Activated naive CD4-positive, alpha-beta T cell treated with anti-CD3 and anti-CD28 coated beads, Interleukin-2, amount 50 U/mL, for 16 hours (primary cell): ENCODE data around the gene ENPP1.
"Not testable (repeated sequence)": the region's sequence is repeated elsewhere in the genome, so short reads cannot be mapped to it uniquely, and the experiment has no call there.

Experiments used
- DNase-seq: peaks from one replicate; pipeline ENCODE4 v3.0.0-alpha.2; 2020

Gene ENPP1

GRCh38 chr6:131885237-131885636, 77.4 kb downstream of the ENPP1 start:
- no peak for DNase-seq

DNA sequence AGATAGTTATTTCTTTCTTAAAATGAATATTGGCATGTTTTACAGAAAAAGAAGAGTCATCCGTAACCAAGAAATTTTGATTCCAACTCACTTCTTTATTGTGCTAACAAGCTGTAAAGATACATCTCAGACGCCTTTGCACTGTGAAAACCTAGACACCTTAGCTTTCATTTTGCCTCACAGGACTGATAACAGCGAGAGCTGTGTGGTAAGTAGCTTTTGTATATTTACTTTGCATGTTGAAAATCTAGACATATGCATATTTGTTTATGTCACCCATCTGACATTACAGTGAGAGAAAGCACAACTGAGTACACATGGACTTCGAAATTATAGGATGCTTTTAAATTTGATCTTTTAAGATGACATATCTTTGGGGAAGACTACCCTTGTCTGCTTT, 78.7 kb downstream of the ENPP1 start:
- no peak for DNase-seq

DNA sequence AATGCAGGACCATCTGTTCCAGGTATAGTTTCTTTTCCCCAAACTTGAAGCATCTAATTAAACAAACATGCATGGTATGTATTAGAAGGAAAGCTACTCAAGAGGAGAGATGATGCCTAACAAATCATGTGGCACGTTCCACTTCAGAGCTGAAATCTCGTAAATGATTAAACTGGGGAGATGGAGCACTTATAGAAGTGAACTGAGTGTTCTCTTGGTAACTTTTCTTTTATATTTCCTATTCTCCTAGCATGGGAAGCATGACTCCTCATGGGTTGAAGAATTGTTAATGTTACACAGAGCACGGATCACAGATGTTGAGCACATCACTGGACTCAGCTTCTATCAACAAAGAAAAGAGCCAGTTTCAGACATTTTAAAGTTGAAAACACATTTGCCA, 82.3 kb downstream of the ENPP1 start:
- no peak for DNase-seq

GRCh38 chr6:131893198-131893597, 85.4 kb downstream of the ENPP1 start:
- no peak for DNase-seq

DNA sequence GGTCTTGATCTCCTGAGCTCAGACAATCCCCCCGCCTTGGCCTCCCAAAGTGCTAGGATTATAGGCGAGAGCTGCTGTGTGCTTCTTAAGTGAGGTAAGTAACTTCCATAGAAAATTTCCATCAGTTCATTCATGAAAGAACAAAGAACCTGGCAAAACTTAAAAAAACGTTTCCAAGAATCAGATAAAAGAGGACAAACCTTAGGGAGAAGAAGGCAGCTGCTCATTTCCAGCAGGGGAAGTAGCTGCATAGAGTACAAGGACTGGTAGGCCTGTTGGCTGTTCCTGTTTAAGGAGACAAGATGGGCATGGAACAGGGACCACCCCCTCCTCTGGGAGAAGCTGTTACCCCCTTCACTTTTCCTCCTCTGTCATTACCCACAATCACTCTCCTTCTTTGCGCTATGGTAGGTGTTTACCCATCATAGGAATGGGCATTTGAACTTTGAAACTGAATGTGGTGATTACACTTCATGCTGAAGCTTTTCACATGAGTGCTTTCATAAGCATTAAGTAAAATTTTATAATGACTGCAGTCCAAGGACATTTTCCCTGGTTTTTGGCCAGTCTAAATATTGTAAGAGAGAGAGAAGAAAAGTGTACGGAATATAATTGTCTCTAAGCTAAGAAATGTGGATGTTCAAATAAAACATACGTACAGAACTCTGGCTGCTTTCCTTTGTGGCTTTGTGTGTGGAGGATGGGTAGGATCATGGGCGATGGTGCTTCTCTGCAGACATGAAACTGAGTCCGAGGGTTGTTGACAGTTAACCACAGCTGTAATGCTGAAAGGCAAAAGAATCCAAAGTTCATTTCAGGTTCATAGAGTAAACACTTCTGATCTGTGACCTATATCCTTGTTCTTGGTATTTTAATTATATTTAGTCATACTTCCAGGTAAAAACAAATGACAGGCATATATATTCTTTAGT, 86.9 kb downstream of the ENPP1 start:
- DNase-seq: no peak

DNA sequence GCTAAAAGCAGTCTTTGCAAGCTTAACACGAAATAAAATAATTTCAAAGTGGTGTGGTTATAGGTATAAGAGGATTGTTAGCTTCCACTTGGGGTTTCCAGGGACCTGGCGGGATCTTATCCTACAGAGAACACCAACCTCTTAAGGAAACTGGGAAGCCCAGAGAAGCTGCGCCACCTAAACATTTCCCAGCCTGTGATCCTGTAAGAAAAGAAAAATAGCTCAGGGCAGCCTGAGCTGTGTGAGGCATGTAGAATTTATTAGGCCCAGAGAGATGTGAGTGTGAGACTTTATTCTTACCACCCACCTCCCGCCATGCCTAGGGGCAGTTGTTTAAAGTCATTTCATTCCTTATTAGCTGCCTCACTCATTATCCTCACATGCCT, 89.2 kb downstream of the ENPP1 start:
- no peak for DNase-seq

GRCh38 chr6:131897621-131898020, 89.8 kb downstream of the ENPP1 start:
- DNase-seq: no peak

- no peak for DNase-seq
These were observed 90.9 kb downstream of the ENPP1 start for GRCh38 chr6:131898718-131899117.

DNA sequence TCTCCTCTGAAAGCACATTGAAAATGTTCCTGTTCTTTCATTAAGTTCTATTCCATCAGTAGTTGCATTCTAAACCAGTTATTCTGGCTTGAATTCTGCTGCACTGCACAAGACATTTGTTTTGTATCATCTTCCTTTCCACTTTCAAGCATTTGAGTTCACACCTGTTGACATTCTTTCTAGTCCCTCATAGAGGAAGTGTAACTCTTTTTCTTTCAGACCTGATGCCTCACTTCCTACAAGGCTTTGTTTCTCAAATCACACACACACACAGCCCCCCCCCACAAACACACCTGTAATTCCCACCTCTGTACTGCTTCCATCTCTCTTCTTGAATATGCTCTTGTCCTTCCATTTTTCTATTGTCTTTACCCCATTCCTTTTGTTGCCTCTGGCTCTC, 92.4 kb downstream of the ENPP1 start:
- DNase-seq: no peak

DNA sequence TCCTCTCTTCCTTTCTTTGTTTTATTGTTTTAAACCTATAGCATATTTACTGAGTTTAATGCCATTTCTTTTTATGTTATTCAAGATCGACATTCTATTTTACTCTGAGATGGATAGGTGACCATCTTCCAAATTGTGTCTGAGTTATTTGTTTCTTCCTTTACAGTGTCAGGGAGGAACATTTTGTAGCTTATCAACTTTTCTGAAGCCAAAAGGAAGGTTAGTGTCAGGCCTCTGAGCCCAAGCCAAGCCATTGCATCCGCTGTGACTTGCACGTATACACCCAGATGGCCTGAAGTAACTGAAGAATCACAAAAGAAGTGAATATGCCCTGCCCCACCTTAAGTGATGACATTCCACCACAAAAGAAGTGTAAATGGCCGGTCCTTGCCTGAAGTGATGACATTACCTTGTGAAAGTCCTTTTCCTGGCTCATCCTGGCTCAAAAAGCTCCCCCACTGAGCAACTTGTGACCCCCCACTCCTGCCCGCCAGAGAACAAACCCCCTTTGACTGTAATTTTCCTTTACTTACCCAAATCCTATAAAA, 93.6 kb downstream of the ENPP1 start:
- DNase-seq: not testable (repeated sequence)

DNA sequence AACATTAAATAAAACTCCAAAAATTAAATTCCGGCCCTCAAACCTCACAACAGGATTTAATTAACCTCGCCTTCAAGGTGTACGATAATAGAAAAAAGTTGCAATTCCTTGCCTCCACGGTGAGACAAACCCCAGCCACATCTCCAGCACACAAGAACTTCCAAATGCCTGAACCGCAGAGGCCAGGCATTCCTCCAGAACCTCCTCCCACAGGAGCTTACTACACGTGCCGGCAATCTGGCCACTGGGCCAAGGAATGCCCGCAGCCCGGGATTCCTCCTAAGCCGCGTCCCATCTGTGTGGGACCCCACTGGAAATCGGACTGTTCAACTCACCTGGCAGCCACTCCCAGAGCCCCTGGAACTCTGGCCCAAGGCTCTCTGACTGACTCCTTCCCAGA, 95.9 kb downstream of the ENPP1 start:
- not testable (repeated sequence) for DNase-seq

DNA sequence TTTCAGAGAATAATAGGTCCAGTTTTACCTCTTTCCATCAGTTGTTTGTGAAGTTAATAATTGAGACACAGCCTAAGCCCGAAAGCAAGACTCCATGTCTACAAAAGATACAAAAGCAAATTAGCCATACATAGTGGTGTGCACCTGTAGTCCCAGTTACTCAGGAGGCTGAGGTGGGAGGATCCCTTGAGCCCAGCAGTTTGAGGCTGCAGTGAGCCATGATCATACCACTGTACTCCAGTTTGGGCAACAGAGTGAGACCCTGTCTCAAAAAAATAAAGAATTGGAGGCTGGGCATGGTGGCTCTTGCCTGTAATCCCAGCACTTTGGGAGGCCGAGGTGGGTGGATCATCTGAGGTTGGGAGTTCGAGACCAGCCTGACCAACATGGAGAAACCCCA, 101.0 kb downstream of the ENPP1 start:
- not testable (repeated sequence) for DNase-seq

DNA sequence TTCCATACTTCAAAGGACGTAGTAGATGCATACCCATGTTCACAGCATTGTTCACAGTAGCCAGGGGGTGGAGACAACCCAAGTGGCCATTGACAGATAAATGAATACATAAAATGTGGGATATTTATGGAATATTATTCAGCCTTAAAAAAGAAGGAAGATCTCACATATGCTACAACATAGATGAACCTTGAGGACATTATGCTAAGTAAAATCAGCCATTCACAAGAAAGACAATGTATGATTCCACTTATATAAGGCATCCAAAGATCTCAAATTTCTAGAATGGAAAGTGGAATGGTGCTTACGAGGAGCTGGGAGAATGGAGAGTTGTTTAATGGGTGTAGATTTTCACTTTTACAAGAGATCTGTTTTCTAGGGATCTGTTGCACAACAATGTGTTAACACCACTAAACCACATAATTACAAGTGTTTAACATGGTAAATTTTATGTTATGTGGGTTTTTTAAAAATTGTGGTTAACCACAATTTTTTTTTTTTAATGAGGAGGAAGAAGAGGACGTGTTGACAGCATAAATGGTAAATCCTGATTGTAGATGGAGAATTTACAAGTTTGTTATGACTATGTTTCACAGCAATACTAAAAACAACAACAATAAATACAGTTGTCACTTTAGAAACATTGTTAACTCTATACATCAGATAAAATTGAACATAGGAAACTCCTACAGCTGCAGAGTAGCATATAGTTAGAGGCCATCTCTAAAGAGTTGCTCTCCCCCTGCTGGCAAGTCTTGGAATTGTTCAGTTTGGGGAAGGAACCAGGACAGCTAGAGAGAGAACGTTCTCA, 101.8 kb downstream of the ENPP1 start:
- DNase-seq: peak; percentile 70

GRCh38 chr6:131910219-131910589, 102.4 kb downstream of the ENPP1 start:
- DNase-seq: no peak

- DNase-seq: no peak
These were observed 103.1 kb downstream of the ENPP1 start for GRCh38 chr6:131910956-131911355.

GRCh38 chr6:131911951-131912350, 104.1 kb downstream of the ENPP1 start:
- no peak for DNase-seq

DNA sequence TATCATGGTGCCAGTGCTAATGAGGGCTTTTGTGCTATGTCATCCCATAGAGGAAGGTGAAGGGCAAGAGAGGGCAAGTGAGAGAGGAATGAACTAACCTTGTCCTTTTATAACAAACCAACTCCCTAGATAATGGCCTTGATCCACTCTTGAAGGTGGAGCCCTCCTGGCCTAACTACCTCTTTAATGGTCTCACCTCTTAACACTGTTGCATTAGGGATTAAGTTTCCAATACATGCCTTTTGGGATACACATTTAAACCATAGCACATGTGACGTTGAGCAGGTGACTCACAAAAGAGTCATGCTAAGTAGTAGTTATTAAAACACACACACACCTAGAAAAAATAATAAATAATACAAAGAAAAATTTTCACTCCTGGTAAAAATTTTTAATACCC, 106.4 kb downstream of the ENPP1 start:
- no peak for DNase-seq

- DNase-seq: peak; percentile 44
These were observed 107.3 kb downstream of the ENPP1 start for GRCh38 chr6:131914967-131915751.

- not testable (repeated sequence) for DNase-seq
These were observed 108.4 kb downstream of the ENPP1 start for GRCh38 chr6:131916091-131916796.

DNA sequence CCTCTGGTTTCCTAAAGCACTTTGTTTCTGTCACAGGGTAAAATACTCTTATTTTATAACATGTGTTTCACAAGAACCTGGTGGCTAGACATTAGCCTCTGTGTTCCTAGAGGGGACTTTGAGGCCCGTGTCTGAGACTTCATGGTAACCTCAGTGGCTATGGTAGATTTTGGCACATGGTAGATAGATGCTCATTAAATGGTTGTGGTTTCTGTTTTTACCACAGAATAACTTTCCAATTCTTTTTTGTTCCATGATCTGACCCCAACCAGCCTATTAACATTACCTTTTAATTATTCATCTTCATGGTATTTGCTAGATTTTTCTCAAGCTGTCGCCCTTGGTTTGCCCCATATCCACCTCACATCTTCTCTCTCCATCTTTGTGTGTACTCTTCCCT, 109.0 kb downstream of the ENPP1 start:
- no peak for DNase-seq

GRCh38 chr6:131917318-131917717, 109.5 kb downstream of the ENPP1 start:
- DNase-seq: no peak
